Natural killer cell (primary cell): ENCODE data around the gene PRR20C. TPM values are rescaled to one million over a fixed set of nuclear protein-coding genes. Genes with fewer than 3 reads are reported as not detected.
"Not testable (repeated sequence)": the region's sequence is repeated elsewhere in the genome, so short reads cannot be mapped to it uniquely, and the experiment has no call there.

Experiments
- ATAC-seq, 3 donors: fragments of 150-1000 bp in 2 of 3; fragments of 200-7000 bp in 1 of 3; cut with Tn5 transposase; 1 replicate in 1 of 3; 2 replicates in 2 of 3; pipeline ENCODE4 v1.10.0; 2021; ENCODE audit warnings: mild to moderate bottlenecking in 2 of 3, moderate library complexity in 2 of 3
- DNase-seq, 2 donors: peaks; one replicate each; pipeline versions ENCODE4 v3.0.0 to v3.0.0-alpha.2; 2013 to 2021; ENCODE audit warnings: mixed read lengths in 1 of 2
- H3K27ac ChIP-seq: one replicate; pipeline ENCODE4 v1.5.1; 2013; ENCODE audit warnings: mild to moderate bottlenecking, low read length
- H3K27me3 ChIP-seq: one replicate; pipeline ENCODE4 v1.6.1; 2013; ENCODE audit warnings: low read length; ENCODE audit not compliant: control insufficient read depth, insufficient read depth
- H3K36me3 ChIP-seq: one replicate; pipeline ENCODE4 v1.6.1; 2013; ENCODE audit warnings: low read length; ENCODE audit not compliant: control insufficient read depth, insufficient read depth
- H3K4me1 ChIP-seq: one replicate; pipeline ENCODE4 v1.6.1; 2013; ENCODE audit warnings: low read length; ENCODE audit not compliant: control insufficient read depth, insufficient read depth
- H3K4me3 ChIP-seq: one replicate; pipeline ENCODE4 v1.5.1; 2013; ENCODE audit warnings: low read length
- H3K9me3 ChIP-seq: one replicate; pipeline ENCODE4 v1.6.1; 2013; ENCODE audit warnings: low read length; ENCODE audit not compliant: control insufficient read depth, insufficient read depth
- H3K27ac Mint-ChIP-seq, 2 donors: one replicate each; pipeline ENCODE4 v1.8.0; 2022; ENCODE audit warnings: mild to moderate bottlenecking in 2 of 2, mixed read lengths in 2 of 2, moderate library complexity in 1 of 2
- H3K27me3 Mint-ChIP-seq, 2 donors: one replicate each; pipeline ENCODE4 v1.8.0; 2022; ENCODE audit warnings: low read depth in 2 of 2, mixed read lengths in 2 of 2
- H3K36me3 Mint-ChIP-seq: one replicate; pipeline ENCODE4 v1.8.0; 2022; ENCODE audit warnings: mixed read lengths
- H3K4me1 Mint-ChIP-seq, 2 donors: one replicate each; pipeline ENCODE4 v1.8.0; 2022; ENCODE audit warnings: mixed read lengths in 2 of 2
- H3K4me3 Mint-ChIP-seq: one replicate; pipeline ENCODE4 v1.8.0; 2022; ENCODE audit warnings: mild to moderate bottlenecking, moderate library complexity, mixed read lengths
- H3K9me3 Mint-ChIP-seq, 2 donors: one replicate each; pipeline ENCODE4 v1.8.0; 2022; ENCODE audit warnings: mixed read lengths in 2 of 2
- WGBS: methylation state at CpG from one replicate; pipeline ENCODE4 v1.1.7; 2013; ENCODE audit warnings: missing lambda C conversion rate; ENCODE audit not compliant: insufficient coverage; 5-methylcytosine and 5-hydroxymethylcytosine counted together
- intact Hi-C: fragments of 100-400 bp; cut with micrococcal nuclease; formaldehyde crosslinking; loops from one replicate; pipeline ENCODE4 v1.14.2; 2022
- total RNA-seq, 4 donors: library from RNA; stranded (reverse); fragments of 120-200 nt in 1 of 4; gene quantifications; one replicate each; pipeline versions ENCODE4 v1.2.3 to v1.2.4, GENCODE V29; 2013 to 2022
- TF ChIP-seq, protein P1 (sequence below): fragments of 200-600 bp; IDR thresholded peaks from one replicate; pipeline ENCODE4 v1.8.0; 2022; ENCODE audit warnings: antibody characterized with exemption

The PRR20C gene
- total RNA-seq, 3 donors from 2014 or later (not counting 1 experiment from before 2014, with no cell fraction given) = not detected

- H3K4me3 Mint-ChIP-seq, H3K27ac ChIP-seq, H3K4me1 Mint-ChIP-seq, H3K36me3 Mint-ChIP-seq, H3K4me3 ChIP-seq, intact Hi-C loops, H3K9me3 Mint-ChIP-seq, DNase-seq, H3K27ac Mint-ChIP-seq, H3K27me3 Mint-ChIP-seq, H3K9me3 ChIP-seq, H3K4me1 ChIP-seq, H3K27me3 ChIP-seq, H3K36me3 ChIP-seq, ATAC-seq: not testable (repeated sequence)
- WGBS = 92% methylated on average over 6 of the region's 14 CpGs
These were observed 5.8 kb upstream of the PRR20C start for GRCh38 chr13:57148106-57148505.

DNA sequence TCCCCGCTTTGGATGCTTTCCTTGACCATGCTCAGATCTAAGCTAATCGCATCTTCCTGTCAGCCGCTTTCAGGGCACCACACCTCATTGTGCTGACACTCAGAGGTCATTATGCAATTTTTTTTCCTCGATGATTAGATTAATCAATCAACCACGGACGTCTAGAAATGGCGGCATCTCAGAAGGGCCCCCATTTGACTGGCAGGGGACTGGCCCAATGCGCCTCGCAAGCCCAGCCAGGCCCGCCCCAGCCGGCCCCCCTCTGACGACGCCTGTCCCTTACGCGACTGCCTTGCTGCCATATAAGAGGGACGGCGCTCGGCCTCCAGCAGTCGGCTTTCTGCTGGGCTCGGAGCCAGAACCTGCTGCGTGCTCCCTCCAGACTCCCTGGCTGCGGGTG lies 6.5 kb downstream of the PRR20C start, which contains the start of gene PRR20D:
PRR20D (plus strand) TSS at position 301 of the 400 bp plus-strand sequence. CDS start 387 bp downstream, outside the sequence.
- DNase-seq, H3K36me3 ChIP-seq, H3K27me3 ChIP-seq, H3K36me3 Mint-ChIP-seq, ATAC-seq, H3K4me3 Mint-ChIP-seq, H3K27me3 Mint-ChIP-seq, H3K27ac ChIP-seq, H3K9me3 ChIP-seq, H3K9me3 Mint-ChIP-seq, intact Hi-C loops, H3K27ac Mint-ChIP-seq, H3K4me1 ChIP-seq, H3K4me3 ChIP-seq, H3K4me1 Mint-ChIP-seq: not testable (repeated sequence)
- no CpG with 5 or more reads among the region's 22 CpGs for WGBS

GRCh38 chr13:57166897-57167296 lies 13.0 kb downstream of the PRR20C start, which contains the start of gene PRR20E:
TSS of gene PRR20E (plus strand) at chr13:57167197. CDS start at chr13:57167584, 387 bp downstream.
- intact Hi-C loops, H3K4me3 Mint-ChIP-seq, H3K4me3 ChIP-seq, H3K9me3 Mint-ChIP-seq, H3K36me3 Mint-ChIP-seq, DNase-seq, H3K27ac ChIP-seq, H3K27me3 ChIP-seq, H3K9me3 ChIP-seq, ATAC-seq, H3K36me3 ChIP-seq, H3K27me3 Mint-ChIP-seq, H3K4me1 Mint-ChIP-seq, H3K4me1 ChIP-seq, H3K27ac Mint-ChIP-seq: not testable (repeated sequence)
- WGBS = no CpG with 5 or more reads among the region's 22 CpGs

DNA sequence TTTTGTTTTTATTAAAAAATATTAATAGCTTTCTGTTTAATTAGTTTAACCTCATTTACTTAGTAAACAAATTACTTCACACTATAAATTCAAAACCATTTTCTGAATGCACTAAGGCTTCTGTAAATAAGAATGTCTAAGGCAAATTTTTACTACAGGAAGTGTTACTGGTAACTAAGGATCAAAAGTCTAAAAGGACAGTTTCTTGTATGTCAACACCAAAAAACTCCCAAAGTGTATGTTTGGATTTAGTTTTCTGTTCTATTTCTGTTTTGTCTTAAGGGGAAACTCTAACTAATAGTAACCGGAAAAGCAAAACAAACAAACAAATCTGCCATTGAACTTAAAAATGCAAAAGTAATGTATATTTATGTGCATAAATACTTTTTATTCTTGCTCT lies 37.8 kb downstream of the PRR20C start:
- H3K4me1 ChIP-seq = no peaks in the 10 kb centered on the region
- H3K4me3 ChIP-seq = no peak overlapping the region
- intact Hi-C loops = no loop called here
- H3K9me3 ChIP-seq = no peaks in the 10 kb centered on the region
- Mint-ChIP-seq H3K27ac (no peak overlapping the region), H3K36me3 (no peaks in the 10 kb centered on the region), H3K9me3 (peaks cover 9 to 12% of the 10 kb centered on the region in 2 donors), H3K27me3 (no peaks in the 10 kb centered on the region), H3K4me1 (no peaks in the 10 kb centered on the region), H3K4me3 (no peak overlapping the region)
- DNase-seq = no peak
- TF ChIP-seq, protein P1, sequence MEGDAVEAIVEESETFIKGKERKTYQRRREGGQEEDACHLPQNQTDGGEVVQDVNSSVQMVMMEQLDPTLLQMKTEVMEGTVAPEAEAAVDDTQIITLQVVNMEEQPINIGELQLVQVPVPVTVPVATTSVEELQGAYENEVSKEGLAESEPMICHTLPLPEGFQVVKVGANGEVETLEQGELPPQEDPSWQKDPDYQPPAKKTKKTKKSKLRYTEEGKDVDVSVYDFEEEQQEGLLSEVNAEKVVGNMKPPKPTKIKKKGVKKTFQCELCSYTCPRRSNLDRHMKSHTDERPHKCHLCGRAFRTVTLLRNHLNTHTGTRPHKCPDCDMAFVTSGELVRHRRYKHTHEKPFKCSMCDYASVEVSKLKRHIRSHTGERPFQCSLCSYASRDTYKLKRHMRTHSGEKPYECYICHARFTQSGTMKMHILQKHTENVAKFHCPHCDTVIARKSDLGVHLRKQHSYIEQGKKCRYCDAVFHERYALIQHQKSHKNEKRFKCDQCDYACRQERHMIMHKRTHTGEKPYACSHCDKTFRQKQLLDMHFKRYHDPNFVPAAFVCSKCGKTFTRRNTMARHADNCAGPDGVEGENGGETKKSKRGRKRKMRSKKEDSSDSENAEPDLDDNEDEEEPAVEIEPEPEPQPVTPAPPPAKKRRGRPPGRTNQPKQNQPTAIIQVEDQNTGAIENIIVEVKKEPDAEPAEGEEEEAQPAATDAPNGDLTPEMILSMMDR = no peak
- H3K27ac ChIP-seq = no peak overlapping the region
- no peaks in the 10 kb centered on the region for H3K36me3 ChIP-seq
- ATAC-seq = no peak
- no CpG with 5 or more reads among the region's 1 CpG for WGBS
- no peaks in the 10 kb centered on the region for H3K27me3 ChIP-seq

Other genes with a start within 250 kb of the PRR20C start
- gene PRR20A, start 13.1 kb upstream of the PRR20C start, total RNA-seq = not detected
- gene PRR20B, start 6.6 kb upstream of the PRR20C start, total RNA-seq = not detected
- gene PRR20D, start 6.6 kb downstream of the PRR20C start, total RNA-seq = not detected
- not detected for gene PRR20E, start 13.1 kb downstream of the PRR20C start, total RNA-seq